ENCODE data around the gene AQP4. TPM values are rescaled to one million over a fixed set of nuclear protein-coding genes. Genes with fewer than 3 reads are reported as not detected.

The AQP4 gene
- polyA plus RNA-seq, 1 donor (not counting 4 experiments of a cell fraction or from before 2014, with no cell fraction given) = not detected

DNA sequence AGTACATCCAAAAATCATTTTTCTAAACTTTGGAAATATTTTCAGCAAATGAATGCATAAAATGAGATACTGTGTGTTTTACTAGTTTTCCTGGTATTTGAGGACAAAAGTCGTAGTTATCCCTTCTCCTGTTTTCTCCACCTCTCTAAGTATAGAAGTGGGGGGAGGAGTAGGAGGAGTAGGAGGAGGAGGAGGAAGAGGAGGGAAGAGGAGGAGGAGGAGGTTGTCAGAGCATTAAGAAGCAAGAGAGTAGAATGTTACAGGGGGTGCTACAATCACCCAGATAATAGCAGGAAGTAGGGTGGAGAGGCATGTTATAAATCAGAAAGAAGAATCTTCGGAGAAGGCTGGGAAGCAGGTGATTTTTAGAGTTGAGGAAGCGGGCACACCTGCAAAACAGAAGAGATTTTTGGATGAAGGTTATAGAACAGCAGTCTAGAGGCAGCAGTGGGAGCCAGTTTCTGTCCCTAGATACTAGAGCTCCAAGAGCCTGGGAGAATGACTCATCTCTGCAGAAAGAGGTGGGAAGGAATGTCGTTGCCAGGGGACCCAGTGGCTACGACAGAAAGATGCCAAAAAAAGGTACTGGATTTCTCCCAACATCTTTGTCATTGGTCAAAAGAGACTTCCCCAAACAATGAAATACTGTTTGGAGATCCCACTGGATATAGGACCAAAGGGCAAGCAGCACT is 44.2 kb upstream of the AQP4 start:
- dilution Hi-C loops (cut with MboI; ENCODE audit: extremely low pct_ligation_motif_present, low sequenced_read_pairs) = no loop called here
- H3K9me1 ChIP-seq (ENCODE audit: control insufficient read depth, extremely low read depth, insufficient read depth, low read length) = no peaks in the 10 kb centered on the region
- TF ChIP-seq EZH2 (IDR thresholded peaks at IDR 0.05; ENCODE audit: low read length) (no peak), CTCF (optimal IDR thresholded peaks at IDR 0.05 in 1 of 3, IDR thresholded peaks at IDR 0.05 in 1 of 3, conservative IDR thresholded peaks at IDR 0.05 in 1 of 3; ENCODE audit: extremely low read depth in 1 of 3, insufficient read depth in 2 of 3, low read length in 3 of 3) (no peak)
- no peak overlapping the region for H3K9ac ChIP-seq (ENCODE audit: control insufficient read depth, extremely low read depth, insufficient read depth, low read length)
- no peak overlapping the region for H2AFZ ChIP-seq (ENCODE audit: control insufficient read depth, low read length)
- H3K4me3 ChIP-seq (ENCODE audit: control insufficient read depth in 2 of 3, extremely low read depth in 1 of 3, insufficient read depth in 2 of 3, low read depth in 1 of 3, low read length in 3 of 3) = no peak overlapping the region
- no peak overlapping the region for H3K4me2 ChIP-seq (ENCODE audit: control insufficient read depth, extremely low read depth, insufficient read depth, low read depth, low read length)
- no peaks in the 10 kb centered on the region for H3K4me1 ChIP-seq (ENCODE audit: control insufficient read depth, extremely low read depth, insufficient read depth, low read length)
- H3K36me3 ChIP-seq (ENCODE audit: control insufficient read depth in 2 of 2, extremely low read depth in 1 of 2, insufficient read depth in 2 of 2, low read length in 2 of 2) = no peaks in the 10 kb centered on the region
- no peaks in the 10 kb centered on the region for H3K79me2 ChIP-seq (ENCODE audit: control insufficient read depth, insufficient read depth, low read length)
- H3K27me3 ChIP-seq (ENCODE audit: control insufficient read depth, extremely low read depth, insufficient read depth, low read length) = no peaks in the 10 kb centered on the region
- H4K20me1 ChIP-seq (ENCODE audit: control insufficient read depth, extremely low read depth, insufficient read depth, low read length) = no peaks in the 10 kb centered on the region
- no peak for DNase-seq (ENCODE audit: low read depth, low spot score)
- no peak for FAIRE-seq
- no peaks in the 10 kb centered on the region for H3K9me3 ChIP-seq (ENCODE audit: control insufficient read depth, low read depth, low read length)
- H3K27ac ChIP-seq (ENCODE audit: control insufficient read depth, insufficient read depth, low read length) = no peak overlapping the region

DNA sequence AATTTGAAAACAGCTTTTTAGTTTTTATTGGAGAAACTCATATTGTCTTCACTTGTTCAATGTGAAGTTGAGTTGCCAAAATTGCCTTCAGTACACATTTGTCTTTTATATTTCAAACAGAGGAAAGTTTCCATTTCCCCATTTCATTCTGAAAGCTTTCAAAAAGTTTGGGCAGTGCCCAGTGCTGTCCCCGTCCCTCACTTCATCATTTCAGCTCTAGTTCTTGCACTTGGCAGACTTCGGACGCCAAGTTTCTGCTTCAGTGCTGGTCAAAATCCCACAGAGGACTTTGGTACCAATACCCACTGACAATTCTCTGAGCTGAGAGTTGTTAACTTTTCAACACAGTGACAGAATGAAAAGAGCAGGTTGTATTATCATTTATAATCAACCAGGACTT is 43.4 kb upstream of the AQP4 start:
- DNase-seq (ENCODE audit: low read depth, low spot score) (no peak), FAIRE-seq (no peak)
- H4K20me1 ChIP-seq (ENCODE audit: control insufficient read depth, extremely low read depth, insufficient read depth, low read length) = no peaks in the 10 kb centered on the region
- H3K9ac ChIP-seq (ENCODE audit: control insufficient read depth, extremely low read depth, insufficient read depth, low read length) = no peak overlapping the region
- dilution Hi-C loops (cut with MboI; ENCODE audit: extremely low pct_ligation_motif_present, low sequenced_read_pairs) = no loop called here
- H3K4me3 ChIP-seq (ENCODE audit: control insufficient read depth in 2 of 3, extremely low read depth in 1 of 3, insufficient read depth in 2 of 3, low read depth in 1 of 3, low read length in 3 of 3) = no peak overlapping the region
- no peak for TF ChIP-seq CTCF (optimal IDR thresholded peaks at IDR 0.05 in 1 of 3, IDR thresholded peaks at IDR 0.05 in 1 of 3, conservative IDR thresholded peaks at IDR 0.05 in 1 of 3; ENCODE audit: extremely low read depth in 1 of 3, insufficient read depth in 2 of 3, low read length in 3 of 3)
- TF ChIP-seq EZH2 (IDR thresholded peaks at IDR 0.05; ENCODE audit: low read length) = no peak
- no peaks in the 10 kb centered on the region for H3K79me2 ChIP-seq (ENCODE audit: control insufficient read depth, insufficient read depth, low read length)
- H3K27me3 ChIP-seq (ENCODE audit: control insufficient read depth, extremely low read depth, insufficient read depth, low read length) = no peaks in the 10 kb centered on the region
- H3K9me3 ChIP-seq (ENCODE audit: control insufficient read depth, low read depth, low read length) = no peaks in the 10 kb centered on the region
- no peaks in the 10 kb centered on the region for H3K4me1 ChIP-seq (ENCODE audit: control insufficient read depth, extremely low read depth, insufficient read depth, low read length)
- H3K27ac ChIP-seq (ENCODE audit: control insufficient read depth, insufficient read depth, low read length) = no peak overlapping the region
- H3K4me2 ChIP-seq (ENCODE audit: control insufficient read depth, extremely low read depth, insufficient read depth, low read depth, low read length) = no peak overlapping the region
- no peaks in the 10 kb centered on the region for H3K9me1 ChIP-seq (ENCODE audit: control insufficient read depth, extremely low read depth, insufficient read depth, low read length)
- no peak overlapping the region for H2AFZ ChIP-seq (ENCODE audit: control insufficient read depth, low read length)
- H3K36me3 ChIP-seq (ENCODE audit: control insufficient read depth in 2 of 2, extremely low read depth in 1 of 2, insufficient read depth in 2 of 2, low read length in 2 of 2) = no peaks in the 10 kb centered on the region
